A549 treated with GW870086 at 1 μM for 4 hours (cell line): ENCODE results near the gene GALNT8. TPM values are rescaled to one million over a fixed set of nuclear protein-coding genes. Genes with fewer than 3 reads are reported as not detected.

Experiments
- total RNA-seq: library from RNA; stranded (reverse); fragments of 200-300 nt; extraction: Qiagen RNA extraction; gene quantifications from 5 replicates; pipeline ENCODE4 v1.2.3, GENCODE V29; 2022; ENCODE audit warnings: low read depth

Gene GALNT8
- total RNA-seq: not detected in 5 replicates

GRCh38 chr12:4719821-4720636 lies at the start of gene GALNT8:
GALNT8 (plus strand) TSS chr12:4720400; CDS start chr12:4720678, 278 bp downstream.

Other genes with a start within 250 kb of the GALNT8 start
- 12.1 to 25.5 TPM (median 18.1 TPM) in 5 replicates for gene RAD51AP1, start 181.5 kb upstream of the GALNT8 start, total RNA-seq
- gene DYRK4, start 158.2 kb upstream of the GALNT8 start, total RNA-seq: 41.9 to 52.0 TPM (median 46.7 TPM) in 5 replicates
- gene AKAP3, start 71.3 kb upstream of the GALNT8 start, total RNA-seq: 0.07 to 0.23 TPM (median 0.18 TPM) in 4 of 5 replicates, not detected in the other
- gene NDUFA9, start 71.3 kb upstream of the GALNT8 start, total RNA-seq: 109 to 117 TPM (median 116 TPM) in 5 replicates
- gene KCNA1, start 189.5 kb downstream of the GALNT8 start, total RNA-seq: not detected in 5 replicates